OCI-LY3 (cell line): ENCODE results near the gene ZNF358.

Experiments
- H2AFZ ChIP-seq: fragments of 200-600, 300-600 bp; shearing (Covaris generic); 2 replicates; pipeline ENCODE4 v1.6.0; 2014; ENCODE audit warnings: antibody characterized with exemption, low read depth, low read length
- H3K27ac ChIP-seq: fragments of 200-600, 300-600 bp; sonication (generic); 2 replicates; pipeline ENCODE4 v1.5.1; 2014; ENCODE audit warnings: mild to moderate bottlenecking, low read length, moderate library complexity, mixed read lengths
- H3K27me3 ChIP-seq: fragments of 200-600, 300-600 bp; sonication (generic); 2 replicates; pipeline ENCODE4 v1.6.1; 2014; ENCODE audit warnings: low read depth, low read length, mixed read lengths
- H3K36me3 ChIP-seq: fragments of 200-600, 300-600 bp; sonication (generic); replicated peaks from 2 replicates; pipeline ENCODE3; 2014; ENCODE audit warnings: low read depth, low read length, mixed read lengths
- H3K4me1 ChIP-seq: fragments of 300-600, 200-600 bp; sonication (generic); 2 replicates; pipeline ENCODE4 v1.6.1; 2014; ENCODE audit warnings: low read length, mixed read lengths
- H3K4me2 ChIP-seq: fragments of 200-600, 300-600 bp; sonication (generic); 2 replicates; pipeline ENCODE4 v1.6.1; 2014; ENCODE audit warnings: low read length, mixed read lengths
- H3K4me3 ChIP-seq: fragments of 300-600, 200-600 bp; sonication (generic); 2 replicates; pipeline ENCODE4 v1.5.1; 2014; ENCODE audit warnings: antibody characterized with exemption, mild to moderate bottlenecking, low read length, moderate library complexity
- H3K79me2 ChIP-seq: fragments of 300-600, 200-600 bp; shearing (Covaris generic); 2 replicates; pipeline ENCODE4 v1.6.1; 2014; ENCODE audit warnings: mild to moderate bottlenecking, low read length, mixed read lengths
- H3K9ac ChIP-seq: fragments of 300-600, 200-600 bp; shearing (Covaris generic); 2 replicates; pipeline ENCODE4 v1.6.0; 2014; ENCODE audit warnings: mild to moderate bottlenecking, low read length, moderate library complexity
- H3K9me3 ChIP-seq: fragments of 200-600, 300-600 bp; shearing (Covaris generic); 2 replicates; pipeline ENCODE4 v1.6.1; 2014; ENCODE audit warnings: low read length, mixed read lengths; ENCODE audit not compliant: insufficient read depth
- H4K20me1 ChIP-seq: fragments of 200-600, 300-600 bp; sonication (generic); 2 replicates; pipeline ENCODE4 v1.6.1; 2016; ENCODE audit warnings: low read length, mixed read lengths; ENCODE audit not compliant: insufficient read depth
- EZH2phosphoT487 ChIP-seq: fragments of 200-600 bp; shearing (Covaris generic); IDR thresholded peaks from 2 replicates; pipeline ENCODE4 v1.6.1; 2018; ENCODE audit warnings: antibody characterized with exemption, mixed run types, low read depth
- TF ChIP-seq, protein P1 (sequence below): fragments of 200-600, 300-600 bp; sonication (generic); IDR thresholded peaks from 2 replicates; pipeline ENCODE4 v1.5.1; 2014; ENCODE audit warnings: antibody characterized with exemption, low read length, low read depth

Gene ZNF358

DNA sequence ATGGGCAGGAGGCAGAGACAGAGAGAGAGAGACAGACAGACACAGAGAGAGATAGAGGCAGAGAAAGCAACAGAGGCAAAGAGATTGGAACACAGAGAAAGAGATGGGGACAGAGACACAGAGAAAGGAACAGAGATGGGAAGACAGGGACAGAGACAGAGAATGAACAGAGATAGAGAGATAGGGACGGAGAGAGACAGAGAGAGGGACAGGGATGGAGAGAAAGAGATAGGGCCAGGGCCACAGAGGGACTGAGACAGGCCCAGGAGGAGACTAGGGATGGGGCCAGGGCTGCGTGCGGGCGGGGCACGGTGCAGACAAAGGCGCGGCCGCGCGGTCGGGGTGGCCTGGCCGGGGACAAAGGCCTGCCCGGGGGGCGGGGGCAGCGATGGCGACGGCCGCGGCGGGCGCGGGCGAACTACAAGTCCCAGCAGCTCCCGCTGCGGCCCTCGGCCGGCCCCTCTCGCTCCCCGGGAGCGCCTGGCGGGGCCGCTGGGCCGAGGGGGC lies at the start of gene ZNF358:
Gene ZNF358, plus strand, starts transcription at position 459 of the 507 bp plus-strand sequence. CDS start 3,140 bp downstream, outside the sequence.
- no peaks in the 10 kb centered on the region for H3K79me2 ChIP-seq
- no peak within 1 kb of the TSS for H3K4me2 ChIP-seq
- no peak within 1 kb of the TSS for H2AFZ ChIP-seq
- no peaks in the 10 kb centered on the region for H3K4me1 ChIP-seq
- H3K36me3 ChIP-seq: no peaks in the 10 kb centered on the region
- H3K27me3 ChIP-seq: peaks cover 7% of the 10 kb centered on the region; the same call in 1 of the 2 replicates
- no peak within 1 kb of the TSS for H3K4me3 ChIP-seq
- no peaks in the 10 kb centered on the region for H4K20me1 ChIP-seq
- no peak within 1 kb of the TSS for H3K27ac ChIP-seq
- no peaks in the 10 kb centered on the region for H3K9me3 ChIP-seq
- TF ChIP-seq EZH2phosphoT487: no peak
- TF ChIP-seq, protein P1, sequence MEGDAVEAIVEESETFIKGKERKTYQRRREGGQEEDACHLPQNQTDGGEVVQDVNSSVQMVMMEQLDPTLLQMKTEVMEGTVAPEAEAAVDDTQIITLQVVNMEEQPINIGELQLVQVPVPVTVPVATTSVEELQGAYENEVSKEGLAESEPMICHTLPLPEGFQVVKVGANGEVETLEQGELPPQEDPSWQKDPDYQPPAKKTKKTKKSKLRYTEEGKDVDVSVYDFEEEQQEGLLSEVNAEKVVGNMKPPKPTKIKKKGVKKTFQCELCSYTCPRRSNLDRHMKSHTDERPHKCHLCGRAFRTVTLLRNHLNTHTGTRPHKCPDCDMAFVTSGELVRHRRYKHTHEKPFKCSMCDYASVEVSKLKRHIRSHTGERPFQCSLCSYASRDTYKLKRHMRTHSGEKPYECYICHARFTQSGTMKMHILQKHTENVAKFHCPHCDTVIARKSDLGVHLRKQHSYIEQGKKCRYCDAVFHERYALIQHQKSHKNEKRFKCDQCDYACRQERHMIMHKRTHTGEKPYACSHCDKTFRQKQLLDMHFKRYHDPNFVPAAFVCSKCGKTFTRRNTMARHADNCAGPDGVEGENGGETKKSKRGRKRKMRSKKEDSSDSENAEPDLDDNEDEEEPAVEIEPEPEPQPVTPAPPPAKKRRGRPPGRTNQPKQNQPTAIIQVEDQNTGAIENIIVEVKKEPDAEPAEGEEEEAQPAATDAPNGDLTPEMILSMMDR: no peak
- H3K9ac ChIP-seq: no peak within 1 kb of the TSS

GRCh38 chr19:7467009-7467989 lies 48.6 kb upstream of the ZNF358 start:
- H4K20me1 ChIP-seq: 0 out of 2 replicates have a peak, but pooled peaks cover 3% of the 10 kb centered on the region
- no peaks in the 10 kb centered on the region for H3K9me3 ChIP-seq
- H3K4me1 ChIP-seq: no peaks in the 10 kb centered on the region
- no peak overlapping the region for H3K27ac ChIP-seq
- no peak for TF ChIP-seq EZH2phosphoT487
- TF ChIP-seq, protein P1: no peak
- H3K9ac ChIP-seq: no peak overlapping the region
- H2AFZ ChIP-seq: no peak overlapping the region
- H3K79me2 ChIP-seq: no peaks in the 10 kb centered on the region
- no peak overlapping the region for H3K4me2 ChIP-seq
- no peaks in the 10 kb centered on the region for H3K27me3 ChIP-seq
- peaks cover 5% of the 10 kb centered on the region for H3K36me3 ChIP-seq
- H3K4me3 ChIP-seq: no peak overlapping the region

DNA sequence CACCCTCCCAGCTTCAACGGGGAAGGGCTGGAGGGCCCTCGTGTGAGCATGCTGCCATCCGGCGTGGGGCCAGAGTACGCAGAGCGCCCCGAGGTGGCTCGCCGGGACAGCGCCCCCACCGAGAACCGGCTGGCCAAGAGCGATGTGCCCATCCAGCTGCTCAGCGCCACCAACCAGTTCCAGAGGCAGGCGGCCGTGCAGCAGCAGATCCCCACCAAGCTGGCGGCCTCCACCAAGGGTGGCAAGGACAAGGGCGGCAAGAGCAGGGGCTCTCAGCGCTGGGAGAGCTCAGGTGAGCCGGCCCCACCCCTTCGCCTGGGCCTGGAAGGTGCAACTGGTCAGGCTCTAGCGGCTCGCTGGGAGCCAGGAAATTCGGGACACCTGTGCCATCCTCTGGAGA lies 47.1 kb upstream of the ZNF358 start:
- Histone ChIP-seq H3K27ac (no peak overlapping the region), H3K27me3 (no peaks in the 10 kb centered on the region), H3K9ac (no peak overlapping the region), H3K36me3 (peaks cover 5% of the 10 kb centered on the region), H2AFZ (no peak overlapping the region), H3K4me1 (peaks cover 7% of the 10 kb centered on the region), H4K20me1 (0 out of 2 replicates have a peak, but pooled peaks cover 3% of the 10 kb centered on the region), H3K9me3 (no peaks in the 10 kb centered on the region), H3K79me2 (no peaks in the 10 kb centered on the region), H3K4me2 (no peak overlapping the region), H3K4me3 (no peak overlapping the region)
- no peak for TF ChIP-seq EZH2phosphoT487
- TF ChIP-seq, protein P1: no peak

DNA sequence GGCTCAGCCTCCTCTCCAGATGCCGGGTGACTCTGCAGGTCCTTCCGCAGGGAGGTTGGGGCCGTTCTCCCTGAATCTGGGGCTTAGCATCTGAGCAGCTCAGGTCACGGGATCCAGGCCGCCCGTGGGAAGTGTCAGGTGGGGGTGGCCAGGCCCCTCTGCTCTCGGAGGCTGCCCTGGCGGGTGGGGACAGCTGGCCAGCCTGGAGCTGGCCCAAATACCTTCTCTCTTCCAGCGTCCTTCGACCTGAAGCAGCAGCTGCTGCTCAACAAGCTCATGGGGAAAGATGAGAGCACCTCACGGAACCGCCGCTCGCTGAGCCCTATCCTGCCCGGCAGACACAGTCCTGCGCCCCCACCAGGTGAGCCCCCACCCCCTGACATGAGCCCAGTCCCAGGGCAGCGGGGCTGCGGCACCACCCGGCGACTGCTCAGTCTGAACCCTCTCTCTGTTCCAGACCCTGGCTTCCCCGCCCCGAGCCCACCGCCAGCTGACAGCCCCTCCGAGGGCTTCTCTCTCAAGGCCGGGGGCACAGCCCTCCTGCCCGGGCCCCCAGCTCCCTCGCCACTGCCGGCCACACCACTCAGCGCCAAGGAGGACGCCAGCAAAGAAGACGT lies 46.1 kb upstream of the ZNF358 start:
- Histone ChIP-seq H3K4me3 (no peak overlapping the region), H3K79me2 (no peaks in the 10 kb centered on the region), H3K4me2 (no peak overlapping the region), H3K36me3 (no peaks in the 10 kb centered on the region), H3K27me3 (no peaks in the 10 kb centered on the region), H3K4me1 (peaks cover 7% of the 10 kb centered on the region), H4K20me1 (0 out of 2 replicates have a peak, but pooled peaks cover 3% of the 10 kb centered on the region), H3K27ac (no peak overlapping the region), H3K9me3 (no peaks in the 10 kb centered on the region), H3K9ac (no peak overlapping the region), H2AFZ (no peak overlapping the region)
- no peak for TF ChIP-seq EZH2phosphoT487
- TF ChIP-seq, protein P1: no peak
